22Rv1 (cell line): ENCODE data around the gene PRDM16.

Experiments used
- H3K27ac ChIP-seq: fragments of 450-650 bp; 2 replicates; pipeline ENCODE4 v1.5.1; 2017
- ZFX ChIP-seq: fragments of 450-650 bp; IDR thresholded peaks from 2 replicates; pipeline ENCODE4 v1.6.1; 2017; ENCODE audit warnings: antibody characterized with exemption, borderline replicate concordance
- TF ChIP-seq, protein P1 (sequence below): fragments of 450-650 bp; IDR thresholded peaks from 2 replicates; pipeline ENCODE4 v1.5.1; 2017; ENCODE audit warnings: mild to moderate bottlenecking

PRDM16 gene

GRCh38 chr1:3217979-3218679 is 149.1 kb downstream of the PRDM16 start:
- no peak overlapping the region for H3K27ac ChIP-seq
- TF ChIP-seq, protein P1, sequence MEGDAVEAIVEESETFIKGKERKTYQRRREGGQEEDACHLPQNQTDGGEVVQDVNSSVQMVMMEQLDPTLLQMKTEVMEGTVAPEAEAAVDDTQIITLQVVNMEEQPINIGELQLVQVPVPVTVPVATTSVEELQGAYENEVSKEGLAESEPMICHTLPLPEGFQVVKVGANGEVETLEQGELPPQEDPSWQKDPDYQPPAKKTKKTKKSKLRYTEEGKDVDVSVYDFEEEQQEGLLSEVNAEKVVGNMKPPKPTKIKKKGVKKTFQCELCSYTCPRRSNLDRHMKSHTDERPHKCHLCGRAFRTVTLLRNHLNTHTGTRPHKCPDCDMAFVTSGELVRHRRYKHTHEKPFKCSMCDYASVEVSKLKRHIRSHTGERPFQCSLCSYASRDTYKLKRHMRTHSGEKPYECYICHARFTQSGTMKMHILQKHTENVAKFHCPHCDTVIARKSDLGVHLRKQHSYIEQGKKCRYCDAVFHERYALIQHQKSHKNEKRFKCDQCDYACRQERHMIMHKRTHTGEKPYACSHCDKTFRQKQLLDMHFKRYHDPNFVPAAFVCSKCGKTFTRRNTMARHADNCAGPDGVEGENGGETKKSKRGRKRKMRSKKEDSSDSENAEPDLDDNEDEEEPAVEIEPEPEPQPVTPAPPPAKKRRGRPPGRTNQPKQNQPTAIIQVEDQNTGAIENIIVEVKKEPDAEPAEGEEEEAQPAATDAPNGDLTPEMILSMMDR: no peak
- no peak for TF ChIP-seq ZFX

GRCh38 chr1:3219005-3219790 is 150.2 kb downstream of the PRDM16 start:
- no peak for TF ChIP-seq ZFX
- TF ChIP-seq, protein P1: no peak
- no peak overlapping the region for H3K27ac ChIP-seq

GRCh38 chr1:3219791-3220467 is 150.9 kb downstream of the PRDM16 start:
- no peak overlapping the region for H3K27ac ChIP-seq
- TF ChIP-seq ZFX: no peak
- TF ChIP-seq, protein P1: no peak

DNA sequence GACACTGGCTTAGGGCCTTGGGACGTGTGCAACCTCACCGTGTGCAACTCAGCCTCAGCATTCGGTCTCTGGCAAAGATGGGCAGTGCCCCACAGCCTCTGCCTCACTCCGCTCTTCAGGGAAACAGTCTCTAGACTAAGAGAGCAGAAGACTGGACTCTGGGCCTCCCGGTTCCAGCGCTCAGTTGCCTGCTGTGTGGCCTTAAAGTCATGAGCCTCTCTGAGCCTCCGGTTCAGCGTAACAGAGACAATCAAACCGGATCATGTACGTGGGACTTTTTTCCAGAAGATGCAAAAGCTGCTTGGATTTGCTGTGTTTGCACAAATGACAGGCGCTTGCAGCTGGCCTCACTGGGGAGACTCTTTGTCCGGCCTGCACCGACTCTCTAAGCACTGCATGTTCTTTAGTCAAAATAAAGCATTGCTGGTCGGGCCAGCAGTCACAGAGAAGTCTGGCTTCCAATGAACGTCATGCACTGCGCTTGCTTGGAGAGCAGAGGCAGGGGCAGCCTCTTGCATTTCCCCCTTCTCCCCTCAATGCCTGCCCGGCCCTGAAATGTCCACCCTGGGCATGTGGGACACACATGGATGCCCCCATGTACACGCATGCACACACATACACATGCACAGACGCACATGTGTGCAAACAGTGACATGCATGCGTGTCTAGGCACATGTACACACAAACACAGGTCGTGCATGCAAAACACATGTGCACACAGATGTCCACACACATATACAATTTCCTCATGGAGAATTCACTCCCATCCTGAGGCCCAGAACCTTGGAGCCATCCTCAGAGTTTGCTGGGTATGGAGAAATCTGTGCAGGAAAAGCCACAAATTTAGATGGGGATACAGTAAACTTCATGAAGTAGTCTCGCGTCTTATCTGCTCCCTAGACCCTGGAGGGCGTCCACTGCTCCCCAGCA is 152.4 kb downstream of the PRDM16 start:
- H3K27ac ChIP-seq: no peak overlapping the region
- TF ChIP-seq, protein P1: no peak
- TF ChIP-seq ZFX: no peak

DNA sequence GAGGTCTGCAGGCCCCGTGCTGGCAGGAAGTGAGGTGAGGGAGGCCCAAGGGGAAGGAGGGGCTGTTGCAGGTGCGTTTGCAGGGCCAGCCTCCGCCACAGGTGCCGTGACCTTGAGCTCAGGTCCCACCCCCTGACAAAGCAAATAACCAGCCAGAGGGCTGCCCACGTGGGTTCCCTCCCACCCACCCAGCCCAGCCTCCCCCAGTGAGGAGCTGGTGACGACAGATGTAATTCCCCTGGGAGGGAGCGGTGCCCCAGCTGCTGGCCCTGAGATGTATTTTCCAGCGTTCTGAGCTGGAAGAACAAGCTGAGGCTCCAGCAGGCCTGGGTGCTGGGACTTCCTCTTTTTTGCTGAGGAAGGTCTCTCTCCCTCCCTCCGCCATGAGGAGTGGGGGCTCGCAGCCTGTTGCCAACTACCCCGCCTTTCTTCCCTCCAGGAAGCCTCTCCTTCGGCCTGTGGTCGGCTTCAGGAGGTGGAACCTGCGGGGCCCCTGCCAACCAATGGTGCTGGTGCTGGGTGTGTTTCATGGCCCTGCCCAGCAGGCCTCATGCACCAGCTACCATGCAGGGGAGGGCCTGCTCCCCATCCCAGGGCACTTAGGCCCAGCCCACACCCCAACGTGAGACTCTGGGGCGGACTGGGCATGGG is 153.2 kb downstream of the PRDM16 start:
- TF ChIP-seq, protein P1: no peak
- no peak for TF ChIP-seq ZFX
- H3K27ac ChIP-seq: no peak overlapping the region

- H3K27ac ChIP-seq: no peak overlapping the region
- TF ChIP-seq ZFX: no peak
- TF ChIP-seq, protein P1: no peak
These were observed 156.7 kb downstream of the PRDM16 start for GRCh38 chr1:3225661-3226060.
